Loucy (cell line): ENCODE results near the gene UBE2J1.

Experiments used
- CTCF ChIP-seq: fragments of 200-600 bp; sonication (generic); conservative IDR thresholded peaks from 2 replicates; pipeline ENCODE4 v1.5.1; 2014; ENCODE audit warnings: mild to moderate bottlenecking, antibody characterized with exemption, low read length
- EZH2phosphoT487 ChIP-seq: fragments of 200-600 bp; IDR thresholded peaks from 2 replicates; pipeline ENCODE4 v1.6.1; 2018; ENCODE audit warnings: antibody characterized with exemption, mild to moderate bottlenecking, moderate library complexity, borderline replicate concordance

- TF ChIP-seq CTCF (no peak), EZH2phosphoT487 (no peak)
These were observed 28.5 kb upstream of the UBE2J1 start for GRCh38 chr6:89381031-89381430.
